Stimulated activated CD8-positive, alpha-beta memory T cell treated with anti-CD3 and anti-CD28 coated beads, Interleukin-4, amount 100 ng/mL, for 24 hours (primary cell): Measurements from ENCODE around the gene TMEM258.

Experiments used
- DNase-seq: peaks from one replicate; pipeline ENCODE4 v3.0.0-alpha.2; 2020; ENCODE audit warnings: low read depth

The TMEM258 gene

GRCh38 chr11:61757213-61757862, 35.1 kb downstream of the TMEM258 start:
- no peak for DNase-seq

- DNase-seq: peak; percentile 31
These were observed 35.8 kb downstream of the TMEM258 start for GRCh38 chr11:61756452-61757212.

GRCh38 chr11:61756147-61756451, 36.3 kb downstream of the TMEM258 start:
- no peak for DNase-seq

GRCh38 chr11:61754534-61755482, 37.6 kb downstream of the TMEM258 start:
- no peak for DNase-seq

GRCh38 chr11:61753672-61754071, 38.7 kb downstream of the TMEM258 start:
- no peak for DNase-seq

GRCh38 chr11:61752925-61753521, 39.4 kb downstream of the TMEM258 start:
- no peak for DNase-seq

- DNase-seq: peak; percentile 40
These were observed 40.1 kb downstream of the TMEM258 start, which contains the start of gene MYRF for GRCh38 chr11:61752117-61752924. Gene MYRF, plus strand, starts transcription at chr11:61752636. Its CDS starts 109 bp downstream, at chr11:61752745.

GRCh38 chr11:61751384-61751783, 41.0 kb downstream of the TMEM258 start:
- DNase-seq: no peak

GRCh38 chr11:61750631-61751273, 41.6 kb downstream of the TMEM258 start:
- DNase-seq: no peak

GRCh38 chr11:61749591-61750217, 42.7 kb downstream of the TMEM258 start:
- no peak for DNase-seq

- no peak for DNase-seq
These were observed 44.5 kb downstream of the TMEM258 start for GRCh38 chr11:61747967-61748285.

GRCh38 chr11:61747192-61747966, 45.0 kb downstream of the TMEM258 start:
- DNase-seq: peak; percentile 9

- no peak for DNase-seq
These were observed 45.8 kb downstream of the TMEM258 start for GRCh38 chr11:61746442-61747191.

GRCh38 chr11:61745781-61746441, 46.5 kb downstream of the TMEM258 start:
- DNase-seq: no peak

- DNase-seq: no peak
These were observed 47.7 kb downstream of the TMEM258 start for GRCh38 chr11:61744609-61745156.

GRCh38 chr11:61744181-61744580, 48.2 kb downstream of the TMEM258 start:
- DNase-seq: no peak

GRCh38 chr11:61743486-61744095, 48.8 kb downstream of the TMEM258 start:
- no peak for DNase-seq

GRCh38 chr11:61742391-61742790, 50.0 kb downstream of the TMEM258 start:
- DNase-seq: no peak
